OCI-LY7 (cell line): ENCODE results near the gene ASIC2.

Experiments used
- EZH2phosphoT487 ChIP-seq: fragments of 200-600 bp; sonication (generic); IDR thresholded peaks from 2 replicates; pipeline ENCODE4 v1.6.1; 2018; ENCODE audit warnings: low read depth, borderline replicate concordance, mild to moderate bottlenecking, mixed run types, antibody characterized with exemption, low read length, moderate library complexity, mixed read lengths
- TF ChIP-seq, protein P1 (sequence below): fragments of 200-600 bp; sonication (generic); conservative IDR thresholded peaks from 2 replicates; pipeline ENCODE4 v1.5.1; 2014; ENCODE audit warnings: mild to moderate bottlenecking, antibody characterized with exemption, low read length, moderate library complexity, mixed read lengths

DNA sequence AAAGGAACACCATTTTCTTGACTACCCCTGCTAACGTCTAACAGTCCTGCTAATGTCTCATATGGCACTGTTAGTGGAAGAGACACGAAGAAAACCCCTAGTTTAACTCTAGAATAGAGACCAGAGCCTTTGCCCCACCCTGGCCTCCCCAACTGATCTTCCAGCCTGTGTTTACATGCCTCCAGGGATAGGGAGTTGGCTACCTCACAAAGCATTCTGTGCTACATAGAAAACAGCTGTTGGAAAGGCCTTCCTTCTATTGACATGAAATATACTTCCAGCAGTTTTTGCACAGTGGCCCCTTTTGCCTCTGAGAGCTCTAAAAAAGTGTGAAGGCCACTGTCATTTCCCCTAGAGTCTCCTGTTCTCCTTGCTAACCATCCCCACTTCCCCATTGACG is 73.1 kb downstream of the ASIC2 start:
- TF ChIP-seq, protein P1, sequence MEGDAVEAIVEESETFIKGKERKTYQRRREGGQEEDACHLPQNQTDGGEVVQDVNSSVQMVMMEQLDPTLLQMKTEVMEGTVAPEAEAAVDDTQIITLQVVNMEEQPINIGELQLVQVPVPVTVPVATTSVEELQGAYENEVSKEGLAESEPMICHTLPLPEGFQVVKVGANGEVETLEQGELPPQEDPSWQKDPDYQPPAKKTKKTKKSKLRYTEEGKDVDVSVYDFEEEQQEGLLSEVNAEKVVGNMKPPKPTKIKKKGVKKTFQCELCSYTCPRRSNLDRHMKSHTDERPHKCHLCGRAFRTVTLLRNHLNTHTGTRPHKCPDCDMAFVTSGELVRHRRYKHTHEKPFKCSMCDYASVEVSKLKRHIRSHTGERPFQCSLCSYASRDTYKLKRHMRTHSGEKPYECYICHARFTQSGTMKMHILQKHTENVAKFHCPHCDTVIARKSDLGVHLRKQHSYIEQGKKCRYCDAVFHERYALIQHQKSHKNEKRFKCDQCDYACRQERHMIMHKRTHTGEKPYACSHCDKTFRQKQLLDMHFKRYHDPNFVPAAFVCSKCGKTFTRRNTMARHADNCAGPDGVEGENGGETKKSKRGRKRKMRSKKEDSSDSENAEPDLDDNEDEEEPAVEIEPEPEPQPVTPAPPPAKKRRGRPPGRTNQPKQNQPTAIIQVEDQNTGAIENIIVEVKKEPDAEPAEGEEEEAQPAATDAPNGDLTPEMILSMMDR: no peak
- no peak for TF ChIP-seq EZH2phosphoT487
